Testis (tissue), 3 donors: Measurements from ENCODE around the gene LELP1. TPM values are rescaled to one million over a fixed set of nuclear protein-coding genes. Genes with fewer than 3 reads are reported as not detected.
"Not testable (repeated sequence)": the region's sequence is repeated elsewhere in the genome, so short reads cannot be mapped to it uniquely, and the experiment has no call there.

ENCODE experiments used
- DNase-seq: peaks from one replicate; pipeline ENCODE4 v3.0.0-alpha.2; 2019
- H3K27ac ChIP-seq, 2 donors: fragments of 200-600 bp; sonication (generic); one replicate each; pipeline ENCODE4 v1.5.1; 2019
- H3K27me3 ChIP-seq: fragments of 200-600 bp; sonication (generic); one replicate; pipeline ENCODE4 v1.5.1; 2019
- H3K36me3 ChIP-seq: fragments of 200-600 bp; sonication (generic); one replicate; pipeline ENCODE4 v1.5.1; 2017; ENCODE audit warnings: low read depth; ENCODE audit errors: missing control alignments
- H3K4me1 ChIP-seq: fragments of 200-600 bp; sonication (generic); one replicate; pipeline ENCODE4 v1.5.1; 2019
- H3K4me3 ChIP-seq, 2 donors: fragments of 200-600 bp; sonication (generic); one replicate each; pipeline ENCODE4 v1.5.1; 2017 to 2019
- H3K9me3 ChIP-seq: fragments of 200-600 bp; sonication (generic); one replicate; pipeline ENCODE4 v1.5.1; 2017
- CTCF ChIP-seq, 3 experiments: fragments of 450-650 bp in 2 of 3; fragments of 200-600 bp in 1 of 3; sonication (generic) in 1 of 3; IDR thresholded peaks; one replicate each; pipeline ENCODE4 v1.5.1; 2016 to 2019; ENCODE audit warnings: antibody characterized with exemption in 3 of 3, mild to moderate bottlenecking in 2 of 3, moderate library complexity in 1 of 3
- POLR2A ChIP-seq: fragments of 450-650 bp; IDR thresholded peaks from one replicate; pipeline ENCODE4 v1.6.1; 2017; ENCODE audit warnings: antibody characterized with exemption, mild to moderate bottlenecking, moderate library complexity
- WGBS, 2 donors: methylation state at CpG; one replicate each; pipeline ENCODE4 v1.1.5; 2018; 5-methylcytosine and 5-hydroxymethylcytosine counted together
- intact Hi-C: fragments of 100-400 bp; cut with DNase I; formaldehyde crosslinking; loops from one replicate; pipeline ENCODE4 v1.15.1; 2023; ENCODE audit warnings: low total_unique reads
- polyA plus RNA-seq: library from polyadenylated mRNA; stranded (reverse); fragments of 350-450 nt; fragmentation: Illumina TruSeq; extraction: RNeasy Lipid Tissue Mini Kit (QIAGEN cat#74804); gene quantifications from one replicate; pipeline ENCODE4 v1.2.3, GENCODE V29; 2014; ENCODE audit warnings: low read depth, low replicate concordance; ENCODE audit not compliant: insufficient read depth
- total RNA-seq, 2 donors: library from RNA; depleted of rRNA; stranded (reverse); fragments of >200 nt; gene quantifications; one replicate each; pipeline ENCODE4 v1.2.3, GENCODE V29; 2016

Gene LELP1
- total and polyA plus RNA-seq, 3 donors from 2014 or later, result 124 to 847 (median 467) TPM

- DNase-seq, result no peak
- WGBS, 2 donors, result 82 to 86% methylated on average over 4 of the region's 4 CpGs
- intact Hi-C loops, result no loop called here
- H3K4me1 ChIP-seq, result no peaks in the 10 kb centered on the region
- no peaks in the 10 kb centered on the region for H3K27me3 ChIP-seq
- H3K27ac ChIP-seq, result no peak overlapping the region
- TF ChIP-seq CTCF (IDR thresholded peaks at IDR 0.05) (no peak), POLR2A (no peak)
- no peaks in the 10 kb centered on the region for H3K36me3 ChIP-seq
- H3K4me3 ChIP-seq, result no peak overlapping the region
- H3K9me3 ChIP-seq, result no peaks in the 10 kb centered on the region
Observed at GRCh38 chr1:153180556-153180955, 22.7 kb upstream of the LELP1 start.

DNA sequence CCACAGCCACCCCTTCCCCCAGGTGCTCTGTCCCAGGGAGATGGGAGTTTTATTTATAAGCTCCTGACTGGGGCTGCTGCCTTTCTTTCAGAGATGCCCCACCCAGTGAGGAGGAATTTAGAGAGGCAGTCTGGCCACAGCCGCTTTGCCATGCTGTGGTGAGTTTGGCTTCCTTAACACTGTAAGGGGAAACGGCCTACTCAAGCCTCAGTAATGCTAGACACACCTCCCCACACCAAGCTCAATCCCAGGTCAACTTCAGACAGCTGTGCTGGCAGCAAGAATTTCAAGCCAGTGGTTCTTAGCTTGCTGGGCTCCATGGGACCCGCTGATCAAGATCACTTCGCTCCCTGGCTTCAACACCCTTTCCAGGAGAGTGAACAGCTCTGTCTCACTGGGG, 14.9 kb upstream of the LELP1 start:
- H3K36me3 ChIP-seq, H3K4me3 ChIP-seq, H3K27ac ChIP-seq, DNase-seq, H3K27me3 ChIP-seq, H3K4me1 ChIP-seq, intact Hi-C loops, H3K9me3 ChIP-seq: not testable (repeated sequence)
- 88 to 100% methylated on average over 2 to 4 of the region's 4 CpGs for WGBS, 2 donors

- H3K27ac ChIP-seq, result no peak overlapping the region
- H3K4me1 ChIP-seq, result no peaks in the 10 kb centered on the region
- no peak for DNase-seq
- no peak overlapping the region for H3K4me3 ChIP-seq
- H3K9me3 ChIP-seq, result no peaks in the 10 kb centered on the region
- TF ChIP-seq CTCF (IDR thresholded peaks at IDR 0.05) (peak in 2 of 3 experiments; percentile 20), POLR2A (no peak)
- intact Hi-C loops, result no loop called here
- 31 to 43% methylated on average over 3 of the region's 3 CpGs for WGBS, 2 donors
- no peaks in the 10 kb centered on the region for H3K36me3 ChIP-seq
- no peaks in the 10 kb centered on the region for H3K27me3 ChIP-seq
Observed at GRCh38 chr1:153190373-153190772, 12.9 kb upstream of the LELP1 start.

GRCh38 chr1:153192697-153193096, 10.5 kb upstream of the LELP1 start:
- no peak overlapping the region for H3K27ac ChIP-seq
- WGBS, 2 donors, result 65 to 68% methylated on average over 3 of the region's 3 CpGs
- no peaks in the 10 kb centered on the region for H3K36me3 ChIP-seq
- no peaks in the 10 kb centered on the region for H3K9me3 ChIP-seq
- intact Hi-C loops, result no loop called here
- H3K4me1 ChIP-seq, result no peaks in the 10 kb centered on the region
- H3K4me3 ChIP-seq, result no peak overlapping the region
- DNase-seq, result peak; percentile 17
- TF ChIP-seq POLR2A, result no peak
- no peak for TF ChIP-seq CTCF (IDR thresholded peaks at IDR 0.05)
- H3K27me3 ChIP-seq, result no peaks in the 10 kb centered on the region

- H3K36me3 ChIP-seq, result no peaks in the 10 kb centered on the region
- H3K27me3 ChIP-seq, result no peaks in the 10 kb centered on the region
- no peaks in the 10 kb centered on the region for H3K4me1 ChIP-seq
- 35 to 47% methylated on average over 3 of the region's 3 CpGs for WGBS, 2 donors
- TF ChIP-seq POLR2A, result no peak
- TF ChIP-seq CTCF (IDR thresholded peaks at IDR 0.05), result no peak
- no peaks in the 10 kb centered on the region for H3K9me3 ChIP-seq
- no peak for DNase-seq
- H3K4me3 ChIP-seq, result no peak overlapping the region
- intact Hi-C loops, result no loop called here
- H3K27ac ChIP-seq, result no peak overlapping the region
Observed at GRCh38 chr1:153194331-153195050, 8.7 kb upstream of the LELP1 start.
